Embryonic facial prominence (tissue), 1 donor: ENCODE results near the gene TM9SF4.

Experiments used
- DNase-seq: peaks from one replicate; pipeline ENCODE4 v3.0.0-alpha.2; 2016; ENCODE audit errors: extremely low spot score

TM9SF4 gene

GRCh38 chr20:32109392-32110172 is at the start of gene TM9SF4:
Gene TM9SF4 (plus strand): TSS chr20:32109714. CDS start chr20:32109741, 27 bp downstream.
- DNase-seq = peak; percentile 95

- no peak for DNase-seq
These were observed 46.7 kb upstream of the TM9SF4 start for GRCh38 chr20:32062776-32063170.

- no peak for DNase-seq
These were observed 45.8 kb upstream of the TM9SF4 start for GRCh38 chr20:32063695-32064094.

- no peak for DNase-seq
These were observed 44.8 kb upstream of the TM9SF4 start for GRCh38 chr20:32064667-32065066.

- DNase-seq = no peak
These were observed 42.2 kb upstream of the TM9SF4 start for GRCh38 chr20:32067234-32067821.

GRCh38 chr20:32068174-32068573 is 41.3 kb upstream of the TM9SF4 start:
- DNase-seq = no peak

- no peak for DNase-seq
These were observed 39.8 kb upstream of the TM9SF4 start for GRCh38 chr20:32069711-32070110.

- DNase-seq = no peak
These were observed 39.2 kb upstream of the TM9SF4 start for GRCh38 chr20:32070282-32070681.

- no peak for DNase-seq
These were observed 38.8 kb upstream of the TM9SF4 start for GRCh38 chr20:32070690-32071213.

- no peak for DNase-seq
These were observed 37.9 kb upstream of the TM9SF4 start for GRCh38 chr20:32071395-32072167.

GRCh38 chr20:32072168-32072750 is 37.3 kb upstream of the TM9SF4 start:
- no peak for DNase-seq

GRCh38 chr20:32075534-32075933 is 34.0 kb upstream of the TM9SF4 start:
- no peak for DNase-seq

- DNase-seq = no peak
These were observed 32.3 kb upstream of the TM9SF4 start for GRCh38 chr20:32077190-32077589.

- DNase-seq = no peak
These were observed 31.2 kb upstream of the TM9SF4 start for GRCh38 chr20:32078322-32078721.

GRCh38 chr20:32078791-32079190 is 30.7 kb upstream of the TM9SF4 start:
- no peak for DNase-seq

- DNase-seq = no peak
These were observed 29.8 kb upstream of the TM9SF4 start for GRCh38 chr20:32079655-32080109.

- no peak for DNase-seq
These were observed 28.7 kb upstream of the TM9SF4 start for GRCh38 chr20:32080783-32081182.

- no peak for DNase-seq
These were observed 26.0 kb upstream of the TM9SF4 start for GRCh38 chr20:32083469-32083868.

GRCh38 chr20:32087070-32087469 is 22.4 kb upstream of the TM9SF4 start:
- DNase-seq = no peak

- no peak for DNase-seq
These were observed 20.8 kb upstream of the TM9SF4 start for GRCh38 chr20:32088759-32089158.

- DNase-seq = no peak
These were observed 19.7 kb upstream of the TM9SF4 start for GRCh38 chr20:32089637-32090362.
